ENCODE results near the gene CFAP161.

CFAP161 gene

DNA sequence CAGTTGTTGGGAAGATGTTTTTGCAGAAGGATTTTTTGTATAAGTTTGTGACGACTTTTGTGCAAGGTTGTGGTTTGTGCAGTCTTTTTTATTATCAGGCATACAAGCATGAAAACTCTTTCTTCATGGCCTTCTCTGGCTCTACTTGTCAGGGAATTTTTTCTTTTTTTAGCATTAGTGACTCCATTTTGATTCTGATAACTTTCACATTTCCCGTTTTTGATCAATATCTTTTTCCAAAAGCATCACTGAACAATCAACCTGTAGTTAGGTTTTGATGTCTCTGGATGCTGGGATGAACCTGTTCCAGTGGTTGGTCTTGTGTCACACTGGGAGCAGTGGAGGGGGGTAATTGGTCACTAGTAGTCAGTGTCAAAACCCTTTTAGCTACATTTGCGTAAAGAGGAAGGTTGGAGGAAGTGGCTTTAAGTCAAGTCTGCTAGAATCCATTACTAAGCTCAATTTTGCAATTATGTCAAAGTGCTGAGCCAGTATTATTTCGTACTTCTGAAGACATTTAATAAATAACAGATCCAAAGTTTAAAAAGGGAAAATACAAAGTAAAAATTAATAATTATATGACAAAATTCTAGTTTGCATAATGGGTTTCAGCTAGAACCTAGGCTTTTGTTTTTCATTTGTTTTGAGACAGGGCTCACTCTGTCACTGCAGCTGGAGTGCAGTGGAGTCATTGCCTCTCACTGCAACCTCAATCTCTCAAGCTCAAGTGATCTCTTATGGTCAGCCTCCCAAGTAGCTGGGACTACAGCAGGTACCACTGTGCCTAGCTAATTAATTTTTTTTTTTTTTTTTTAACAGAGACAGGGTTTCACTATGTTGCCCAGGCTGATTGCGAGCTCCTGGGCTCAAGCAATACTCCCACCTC is 18.8 kb upstream of the CFAP161 start:
- no peak overlapping the region for H3K27ac ChIP-seq (ENCODE audit: low read length)
- H4K20me1 ChIP-seq (ENCODE audit: insufficient read depth, low read length): no peaks in the 10 kb centered on the region
- H3K4me2 ChIP-seq (ENCODE audit: insufficient read depth, low read length): no peak overlapping the region
- TF ChIP-seq, protein P1, sequence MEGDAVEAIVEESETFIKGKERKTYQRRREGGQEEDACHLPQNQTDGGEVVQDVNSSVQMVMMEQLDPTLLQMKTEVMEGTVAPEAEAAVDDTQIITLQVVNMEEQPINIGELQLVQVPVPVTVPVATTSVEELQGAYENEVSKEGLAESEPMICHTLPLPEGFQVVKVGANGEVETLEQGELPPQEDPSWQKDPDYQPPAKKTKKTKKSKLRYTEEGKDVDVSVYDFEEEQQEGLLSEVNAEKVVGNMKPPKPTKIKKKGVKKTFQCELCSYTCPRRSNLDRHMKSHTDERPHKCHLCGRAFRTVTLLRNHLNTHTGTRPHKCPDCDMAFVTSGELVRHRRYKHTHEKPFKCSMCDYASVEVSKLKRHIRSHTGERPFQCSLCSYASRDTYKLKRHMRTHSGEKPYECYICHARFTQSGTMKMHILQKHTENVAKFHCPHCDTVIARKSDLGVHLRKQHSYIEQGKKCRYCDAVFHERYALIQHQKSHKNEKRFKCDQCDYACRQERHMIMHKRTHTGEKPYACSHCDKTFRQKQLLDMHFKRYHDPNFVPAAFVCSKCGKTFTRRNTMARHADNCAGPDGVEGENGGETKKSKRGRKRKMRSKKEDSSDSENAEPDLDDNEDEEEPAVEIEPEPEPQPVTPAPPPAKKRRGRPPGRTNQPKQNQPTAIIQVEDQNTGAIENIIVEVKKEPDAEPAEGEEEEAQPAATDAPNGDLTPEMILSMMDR (IDR thresholded peaks at IDR 0.05; ENCODE audit: borderline replicate concordance, extremely low read depth, low read length, poor library complexity, severe bottlenecking): no peak
- TF ChIP-seq EZH2 (IDR thresholded peaks at IDR 0.05; ENCODE audit: borderline replicate concordance, low read depth, low read length, severe bottlenecking): no peak
- ATAC-seq (ENCODE audit: insufficient read depth, low read depth) (no peak), DNase-seq (no peak)
- H3K36me3 ChIP-seq (ENCODE audit: insufficient read depth, low read length): no peaks in the 10 kb centered on the region
- H3K4me3 ChIP-seq (ENCODE audit: low read depth in 1 of 2, low read length in 2 of 2): no peak overlapping the region
- H3K27me3 ChIP-seq (ENCODE audit: insufficient read depth, low read length, poor library complexity): peaks cover 5% of the 10 kb centered on the region
- H3K9me3 ChIP-seq (ENCODE audit: insufficient read depth, low read length, severe bottlenecking): no peaks in the 10 kb centered on the region
- no peaks in the 10 kb centered on the region for H3K4me1 ChIP-seq (ENCODE audit: insufficient read depth, low read length)
- no peak overlapping the region for H3K9ac ChIP-seq (ENCODE audit: low read depth, low read length)
- no peaks in the 10 kb centered on the region for H3K79me2 ChIP-seq (ENCODE audit: insufficient read depth, low read length)
- no peak overlapping the region for H2AFZ ChIP-seq (ENCODE audit: low read depth, low read length)

DNA sequence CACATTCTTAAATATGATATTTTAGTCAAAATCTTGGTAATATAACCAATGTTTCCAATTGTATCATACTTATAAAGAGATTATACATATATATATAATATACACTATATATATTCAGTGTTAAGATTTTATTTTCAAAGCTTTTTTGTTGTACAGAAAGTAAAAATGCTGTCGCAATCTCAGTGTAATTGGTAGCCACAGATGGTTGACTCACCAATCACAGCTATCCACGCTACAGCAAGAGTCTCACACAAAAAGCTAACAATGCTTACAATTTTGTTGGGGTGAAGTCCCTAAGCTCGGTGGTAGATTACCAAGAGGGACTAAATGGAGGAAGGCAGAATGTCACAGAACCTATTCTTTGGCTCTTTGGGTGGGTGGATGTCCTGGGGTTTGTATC is 16.9 kb upstream of the CFAP161 start:
- Histone ChIP-seq H3K4me3 (ENCODE audit: low read depth in 1 of 2, low read length in 2 of 2) (no peak overlapping the region), H3K79me2 (ENCODE audit: insufficient read depth, low read length) (no peaks in the 10 kb centered on the region), H2AFZ (ENCODE audit: low read depth, low read length) (no peak overlapping the region), H3K27ac (ENCODE audit: low read length) (no peak overlapping the region), H4K20me1 (ENCODE audit: insufficient read depth, low read length) (no peaks in the 10 kb centered on the region), H3K4me1 (ENCODE audit: insufficient read depth, low read length) (no peaks in the 10 kb centered on the region), H3K27me3 (ENCODE audit: insufficient read depth, low read length, poor library complexity) (no peaks in the 10 kb centered on the region), H3K36me3 (ENCODE audit: insufficient read depth, low read length) (no peaks in the 10 kb centered on the region), H3K4me2 (ENCODE audit: insufficient read depth, low read length) (no peak overlapping the region), H3K9ac (ENCODE audit: low read depth, low read length) (no peak overlapping the region), H3K9me3 (ENCODE audit: insufficient read depth, low read length, severe bottlenecking) (no peaks in the 10 kb centered on the region)
- ATAC-seq (ENCODE audit: insufficient read depth, low read depth) (no peak), DNase-seq (no peak)
- no peak for TF ChIP-seq EZH2 (IDR thresholded peaks at IDR 0.05; ENCODE audit: borderline replicate concordance, low read depth, low read length, severe bottlenecking)
- TF ChIP-seq, protein P1 (IDR thresholded peaks at IDR 0.05; ENCODE audit: borderline replicate concordance, extremely low read depth, low read length, poor library complexity, severe bottlenecking): no peak

DNA sequence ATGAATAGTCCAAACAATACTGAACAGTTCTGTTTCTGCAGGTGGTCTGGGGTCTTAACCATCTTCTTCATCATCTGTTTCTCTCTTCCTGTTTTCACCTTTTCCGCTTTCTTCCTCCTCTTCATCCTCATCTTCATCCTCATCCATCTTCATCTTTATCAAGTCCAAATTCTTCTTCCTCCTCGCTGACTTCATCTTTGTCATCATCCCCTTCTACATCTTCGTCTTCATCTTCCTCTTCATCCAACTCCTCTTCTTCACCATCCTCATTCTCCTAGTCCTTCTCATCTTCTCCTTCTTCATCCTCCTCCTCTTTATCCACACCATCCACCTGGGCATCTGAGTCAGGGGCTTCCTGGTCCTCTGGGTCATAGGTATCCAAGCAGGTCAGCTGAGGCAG is 16.5 kb upstream of the CFAP161 start:
- Histone ChIP-seq H3K9ac (ENCODE audit: low read depth, low read length) (no peak overlapping the region), H3K4me1 (ENCODE audit: insufficient read depth, low read length) (no peaks in the 10 kb centered on the region), H3K79me2 (ENCODE audit: insufficient read depth, low read length) (no peaks in the 10 kb centered on the region), H3K4me2 (ENCODE audit: insufficient read depth, low read length) (no peak overlapping the region), H3K9me3 (ENCODE audit: insufficient read depth, low read length, severe bottlenecking) (no peaks in the 10 kb centered on the region), H3K36me3 (ENCODE audit: insufficient read depth, low read length) (no peaks in the 10 kb centered on the region), H2AFZ (ENCODE audit: low read depth, low read length) (no peak overlapping the region), H3K27me3 (ENCODE audit: insufficient read depth, low read length, poor library complexity) (no peaks in the 10 kb centered on the region), H3K4me3 (ENCODE audit: low read depth in 1 of 2, low read length in 2 of 2) (no peak overlapping the region), H3K27ac (ENCODE audit: low read length) (no peak overlapping the region), H4K20me1 (ENCODE audit: insufficient read depth, low read length) (no peaks in the 10 kb centered on the region)
- ATAC-seq (ENCODE audit: insufficient read depth, low read depth) (no peak), DNase-seq (no peak)
- TF ChIP-seq, protein P1 (IDR thresholded peaks at IDR 0.05; ENCODE audit: borderline replicate concordance, extremely low read depth, low read length, poor library complexity, severe bottlenecking): no peak
- TF ChIP-seq EZH2 (IDR thresholded peaks at IDR 0.05; ENCODE audit: borderline replicate concordance, low read depth, low read length, severe bottlenecking): no peak
